T1000 (cell line): ENCODE data around the gene CYSRT1.
"Not testable (repeated sequence)": the region's sequence is repeated elsewhere in the genome, so short reads cannot be mapped to it uniquely, and the experiment has no call there.

Experiments
- DNase-seq: peaks from one replicate; lab custom pipeline; 2025; ENCODE audit warnings: mixed read lengths; lab: John Stamatoyannopoulos, UW

CYSRT1 gene

DNA sequence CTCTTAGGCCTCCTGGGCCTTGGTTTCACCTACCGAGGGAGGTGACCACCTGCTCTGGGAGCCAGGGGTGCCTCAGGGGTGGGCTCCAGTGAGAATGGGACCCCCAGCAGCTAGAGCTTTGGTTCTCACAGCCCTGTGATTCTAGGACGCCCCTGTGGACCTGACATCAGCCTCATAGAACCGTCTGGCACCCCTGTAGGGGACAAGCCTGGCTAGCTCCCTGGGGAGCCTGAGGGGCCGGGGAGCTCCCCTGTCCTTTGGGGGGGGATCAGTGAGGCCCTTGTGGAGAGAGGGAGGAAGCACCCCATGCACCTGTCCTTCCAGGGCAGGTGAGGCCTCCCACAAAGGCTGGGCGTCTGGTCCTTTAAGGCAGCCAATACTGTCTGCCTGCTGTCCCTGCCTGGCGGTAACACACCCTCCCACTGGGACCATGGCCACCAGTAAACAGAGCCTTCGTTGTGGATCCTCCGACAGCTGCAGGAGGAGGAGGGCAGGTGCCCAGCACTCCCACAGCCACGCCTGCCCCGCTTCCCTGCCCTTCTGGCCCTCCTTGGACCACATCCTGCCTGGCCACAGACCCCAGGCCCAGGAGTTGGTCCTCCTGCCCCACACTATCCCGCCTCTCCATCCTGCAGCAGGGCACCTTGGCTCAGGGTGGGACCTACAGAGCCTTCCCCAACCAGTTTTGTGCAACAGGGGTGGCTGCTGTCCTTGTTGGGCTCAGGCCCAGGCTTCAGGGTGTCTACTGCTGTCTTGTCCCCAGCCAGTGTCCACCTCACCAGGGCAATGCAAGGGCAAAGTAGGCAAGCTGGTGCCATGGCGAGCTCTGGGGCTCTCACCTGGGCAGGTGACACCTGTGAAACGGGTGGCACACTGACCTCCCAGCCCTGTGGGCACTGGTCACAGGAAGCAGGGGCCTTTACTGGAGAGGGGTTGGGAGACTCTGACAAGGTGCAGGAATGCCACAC is 13.1 kb downstream of the CYSRT1 start:
- no peak for DNase-seq

DNA sequence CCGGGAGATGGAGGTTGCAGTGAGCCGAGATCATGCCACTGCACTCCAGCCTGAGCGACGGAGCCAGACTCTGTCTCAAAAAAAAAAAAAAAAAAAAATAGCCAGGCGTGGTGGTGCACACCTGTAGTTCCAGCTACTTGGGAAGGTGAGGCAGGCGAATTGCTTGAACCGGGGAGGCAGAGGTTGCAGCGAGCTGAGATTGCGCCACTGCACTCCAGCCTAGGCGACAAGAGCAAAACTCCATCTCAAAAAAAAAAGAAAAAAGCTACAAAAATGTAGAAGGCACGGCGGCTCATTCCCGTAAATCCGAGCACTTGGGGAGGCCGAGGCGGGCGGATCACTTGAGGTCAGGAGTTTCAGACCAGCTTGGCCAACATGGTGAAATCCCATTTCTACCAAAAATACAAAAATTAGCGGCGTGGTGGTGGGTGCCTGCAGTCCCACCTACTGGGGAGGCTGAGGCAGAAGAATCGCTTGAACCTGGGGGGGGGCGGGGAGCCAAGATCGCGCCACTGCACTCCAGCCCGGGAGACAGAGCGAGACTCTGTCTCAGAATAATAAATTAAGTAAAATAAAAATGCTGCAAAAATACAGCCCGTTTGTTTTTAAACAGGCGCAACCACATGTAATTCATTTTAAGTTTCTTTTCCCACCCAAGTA is 14.7 kb downstream of the CYSRT1 start:
- DNase-seq = not testable (repeated sequence)

GRCh38 chr9:137240318-137240840 is 15.4 kb downstream of the CYSRT1 start:
- DNase-seq = peak; percentile 74

DNA sequence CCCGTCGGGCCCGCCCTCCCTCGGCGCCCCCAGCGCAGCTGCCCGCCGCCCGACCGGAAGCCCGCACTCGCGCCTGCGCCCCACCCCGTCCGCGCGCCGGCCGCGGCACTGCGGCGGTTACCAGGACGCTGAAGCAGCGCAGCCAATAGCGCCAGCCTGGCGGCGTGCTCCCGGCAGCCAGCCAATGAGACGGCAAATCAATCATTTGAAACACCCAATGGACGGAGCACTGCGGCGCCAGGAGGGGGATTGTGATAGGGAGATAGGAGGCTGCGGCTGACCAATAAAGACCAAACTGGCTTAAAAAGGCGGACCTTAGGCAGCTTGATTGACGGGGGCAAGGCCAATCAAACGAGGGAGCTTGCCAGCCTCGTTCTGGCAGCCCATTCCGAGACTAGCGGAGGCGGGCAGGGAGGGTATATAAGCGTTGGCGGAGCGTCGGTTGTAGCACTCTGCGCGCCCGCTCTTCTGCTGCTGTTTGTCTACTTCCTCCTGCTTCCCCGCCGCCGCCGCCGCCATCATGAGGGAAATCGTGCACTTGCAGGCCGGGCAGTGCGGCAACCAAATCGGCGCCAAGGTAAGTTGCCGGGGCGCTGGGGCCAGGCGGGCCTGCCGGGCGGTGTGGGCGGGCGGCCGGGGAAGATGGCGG is 16.0 kb downstream of the CYSRT1 start, which contains the start of gene TUBB4B:
Gene TUBB4B, plus strand, starts transcription at position 447 of the 649 bp plus-strand sequence. Its CDS starts 74 bp downstream, at position 521.
- peak; percentile 99 for DNase-seq

DNA sequence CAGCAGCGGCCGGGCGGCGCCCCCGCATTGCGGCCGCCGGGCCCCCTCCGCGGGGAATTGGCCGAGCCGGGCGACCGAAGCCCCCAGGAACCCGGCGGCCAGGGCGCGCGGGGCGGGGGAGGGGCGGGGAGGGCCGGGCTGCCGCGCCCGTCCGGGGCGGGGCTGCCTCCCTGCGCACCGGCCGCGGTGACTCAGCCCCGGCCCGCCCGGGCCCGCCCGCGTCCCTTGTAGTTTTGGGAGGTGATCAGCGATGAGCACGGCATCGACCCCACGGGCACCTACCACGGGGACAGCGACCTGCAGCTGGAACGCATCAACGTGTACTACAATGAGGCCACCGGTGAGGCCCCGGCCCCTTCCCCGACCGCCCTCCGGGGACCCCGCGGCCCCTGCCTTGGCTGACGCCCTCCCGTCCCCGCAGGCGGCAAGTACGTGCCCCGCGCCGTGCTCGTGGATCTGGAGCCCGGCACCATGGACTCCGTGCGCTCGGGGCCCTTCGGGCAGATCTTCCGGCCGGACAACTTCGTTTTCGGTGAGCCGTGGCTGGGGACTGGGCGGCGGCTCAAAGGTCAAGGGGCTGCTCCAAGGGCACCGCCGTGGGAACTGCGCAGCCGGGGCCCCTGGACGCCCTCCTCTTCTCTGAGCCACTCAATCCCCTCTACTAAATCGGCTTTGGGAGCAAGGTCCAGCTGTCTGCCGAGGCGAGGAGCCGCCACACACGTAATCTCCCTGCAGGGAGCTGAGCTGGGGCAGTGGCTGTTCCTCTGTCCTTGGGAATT is 16.7 kb downstream of the CYSRT1 start:
- no peak for DNase-seq

DNA sequence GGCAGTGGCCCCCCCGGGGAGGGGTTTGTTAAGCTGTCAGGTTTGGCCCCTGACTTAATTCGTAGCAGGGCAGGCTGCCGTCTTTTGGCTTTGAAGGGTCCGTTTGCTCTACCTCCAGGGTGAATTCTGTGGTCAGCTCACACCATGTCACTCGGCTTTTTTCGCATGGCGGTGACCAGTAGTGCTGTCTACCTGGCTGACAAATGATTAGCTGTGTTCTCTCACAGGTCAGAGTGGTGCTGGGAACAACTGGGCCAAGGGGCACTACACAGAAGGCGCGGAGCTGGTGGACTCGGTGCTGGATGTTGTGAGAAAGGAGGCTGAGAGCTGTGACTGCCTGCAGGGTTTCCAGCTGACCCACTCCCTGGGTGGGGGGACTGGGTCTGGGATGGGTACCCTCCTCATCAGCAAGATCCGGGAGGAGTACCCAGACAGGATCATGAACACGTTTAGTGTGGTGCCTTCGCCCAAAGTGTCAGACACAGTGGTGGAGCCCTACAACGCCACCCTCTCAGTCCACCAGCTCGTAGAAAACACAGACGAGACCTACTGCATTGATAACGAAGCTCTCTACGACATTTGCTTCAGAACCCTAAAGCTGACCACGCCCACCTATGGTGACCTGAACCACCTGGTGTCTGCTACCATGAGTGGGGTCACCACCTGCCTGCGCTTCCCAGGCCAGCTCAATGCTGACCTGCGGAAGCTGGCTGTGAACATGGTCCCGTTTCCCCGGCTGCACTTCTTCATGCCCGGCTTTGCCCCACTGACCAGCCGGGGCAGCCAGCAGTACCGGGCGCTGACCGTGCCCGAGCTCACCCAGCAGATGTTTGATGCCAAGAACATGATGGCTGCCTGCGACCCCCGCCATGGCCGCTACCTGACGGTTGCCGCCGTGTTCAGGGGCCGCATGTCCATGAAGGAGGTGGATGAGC is 17.6 kb downstream of the CYSRT1 start:
- DNase-seq = no peak

DNA sequence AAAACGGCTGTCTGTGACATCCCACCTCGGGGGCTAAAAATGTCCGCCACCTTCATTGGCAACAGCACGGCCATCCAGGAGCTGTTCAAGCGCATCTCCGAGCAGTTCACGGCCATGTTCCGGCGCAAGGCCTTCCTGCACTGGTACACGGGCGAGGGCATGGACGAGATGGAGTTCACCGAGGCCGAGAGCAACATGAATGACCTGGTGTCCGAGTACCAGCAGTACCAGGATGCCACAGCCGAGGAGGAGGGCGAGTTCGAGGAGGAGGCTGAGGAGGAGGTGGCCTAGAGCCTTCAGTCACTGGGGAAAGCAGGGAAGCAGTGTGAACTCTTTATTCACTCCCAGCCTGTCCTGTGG is 18.3 kb downstream of the CYSRT1 start:
- not testable (repeated sequence) for DNase-seq

DNA sequence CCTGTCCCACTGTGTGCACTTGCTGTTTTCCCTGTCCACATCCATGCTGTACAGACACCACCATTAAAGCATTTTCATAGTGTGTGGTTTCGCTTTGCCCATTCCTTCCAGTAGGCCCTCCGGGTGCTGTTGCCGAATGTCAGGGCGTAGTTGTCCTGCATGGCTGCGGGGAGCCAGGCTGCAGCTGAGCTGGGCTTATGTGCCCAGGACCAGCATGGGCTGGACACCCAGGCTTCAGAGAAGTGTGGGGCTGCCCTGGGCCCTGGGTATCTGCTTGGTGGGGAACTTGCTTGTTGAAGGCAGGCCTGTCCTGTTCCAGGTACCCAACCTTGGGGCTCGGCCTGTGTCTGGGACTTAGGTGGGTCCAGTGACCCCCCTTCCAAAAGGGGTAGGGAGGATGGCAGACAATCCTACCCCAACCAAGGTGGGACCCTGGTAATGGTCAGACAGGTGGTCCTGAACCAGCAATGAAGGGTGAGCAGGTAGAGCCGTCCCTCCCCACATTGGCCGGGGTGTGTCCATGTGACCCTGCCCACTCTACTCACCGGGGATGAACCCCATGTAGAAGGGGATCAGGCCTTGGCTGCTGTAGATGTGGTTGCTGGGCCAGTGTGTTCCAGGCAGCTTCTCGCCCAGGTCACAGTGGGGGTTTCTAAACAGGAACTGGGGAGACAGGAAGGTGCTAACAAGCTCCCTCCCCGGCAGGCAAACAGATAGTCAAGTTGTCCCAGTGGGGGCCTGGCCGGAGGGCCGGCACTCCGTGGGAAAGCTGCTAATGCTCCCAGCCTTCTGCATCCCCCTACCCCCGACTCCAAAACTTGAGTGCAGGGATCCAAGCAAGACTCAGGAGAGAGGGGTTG is 18.9 kb downstream of the CYSRT1 start:
- no peak for DNase-seq

GRCh38 chr9:137244486-137245449 is 19.8 kb downstream of the CYSRT1 start:
- no peak for DNase-seq

GRCh38 chr9:137245450-137246421 is 20.8 kb downstream of the CYSRT1 start:
- peak; percentile 22 for DNase-seq

DNA sequence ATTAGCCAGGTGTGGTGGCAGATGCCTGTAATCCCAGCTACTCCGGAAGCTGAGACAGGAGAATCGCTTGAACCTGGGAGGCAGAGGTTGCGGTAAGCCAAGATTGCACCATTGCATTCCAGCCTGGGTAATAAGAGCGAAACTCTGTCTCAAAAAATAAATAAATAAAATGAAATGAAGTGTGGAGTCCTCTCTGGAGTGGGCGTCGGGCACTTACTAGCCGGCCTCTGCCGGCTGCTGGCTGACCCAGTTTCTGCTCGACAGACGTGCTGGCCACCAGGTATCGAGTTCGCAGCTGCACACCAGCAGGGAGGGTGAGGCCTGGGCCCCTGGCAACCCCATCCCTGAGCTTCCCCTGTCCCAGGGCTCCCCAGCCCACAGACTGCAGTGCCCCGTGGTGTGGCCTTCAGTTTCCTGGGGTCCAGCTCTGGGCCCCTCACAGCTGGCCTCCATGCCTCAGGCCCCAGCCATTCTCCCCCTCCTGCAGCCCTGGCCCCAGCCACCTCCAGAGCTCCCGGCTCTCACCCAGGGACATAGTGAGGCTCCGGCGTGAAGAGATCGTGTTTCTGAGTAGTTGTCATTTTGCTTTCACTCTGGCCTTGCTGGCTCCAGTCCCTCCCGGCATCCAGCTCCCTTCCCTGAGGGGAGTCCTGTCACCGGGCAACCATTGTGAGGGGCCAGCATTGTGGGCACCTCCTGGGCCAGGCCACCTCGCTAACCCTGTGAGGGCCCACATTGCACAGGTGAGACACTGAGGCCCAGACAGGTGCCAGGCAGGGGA is 22.4 kb downstream of the CYSRT1 start:
- DNase-seq = no peak

DNA sequence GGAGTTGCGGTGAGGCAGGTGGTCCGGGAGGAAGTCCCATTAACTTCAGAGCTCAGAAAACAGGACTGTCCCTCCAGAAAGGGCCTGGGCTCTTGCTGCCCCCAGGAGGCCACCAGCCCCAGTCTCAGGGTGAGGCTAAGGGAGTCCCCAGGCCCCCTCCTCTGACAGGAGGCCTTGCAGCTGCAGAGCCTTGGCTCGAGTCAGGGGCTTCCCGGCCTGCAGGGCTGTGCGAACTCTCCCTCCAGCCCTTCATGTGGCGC is 22.9 kb downstream of the CYSRT1 start:
- no peak for DNase-seq

GRCh38 chr9:137250329-137251193 is 25.6 kb downstream of the CYSRT1 start:
- DNase-seq = no peak

GRCh38 chr9:137251194-137251461 is 26.2 kb downstream of the CYSRT1 start, which contains the start of gene STPG3:
Gene STPG3, plus strand, starts transcription at chr9:137251286. Its CDS starts 1 bp downstream, at chr9:137251287.
- no peak for DNase-seq

GRCh38 chr9:137251490-137252268 is 26.7 kb downstream of the CYSRT1 start:
- DNase-seq = no peak
